ENCODE data around the gene ROR1. TPM values are rescaled to one million over a fixed set of nuclear protein-coding genes. Genes with fewer than 3 reads are reported as not detected.

The ROR1 gene
- total RNA-seq, 2 experiments from 2014 or later, result not detected

DNA sequence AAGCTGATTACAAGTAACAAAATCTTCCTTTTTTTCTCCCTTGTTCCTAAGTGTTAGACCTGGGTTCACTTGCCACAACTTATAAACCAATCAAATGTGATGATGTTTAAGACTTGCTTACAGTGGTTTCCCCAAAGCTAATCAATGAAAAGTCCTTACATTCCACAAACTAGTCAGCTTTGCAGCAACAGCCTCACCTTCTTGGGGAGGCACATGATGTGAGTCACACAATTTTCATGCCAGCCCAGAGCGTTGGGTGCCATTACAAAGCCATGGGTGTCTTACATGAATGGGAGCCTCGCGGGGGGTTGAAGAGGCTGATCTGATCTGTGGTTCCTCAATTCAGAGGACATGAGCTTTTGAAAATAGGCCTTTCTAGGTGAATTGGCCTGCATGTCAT, 338.0 kb downstream of the ROR1 start:
- no peak for ATAC-seq
- Mint-ChIP-seq H3K4me1 (ENCODE audit: low read depth) (no peaks in the 10 kb centered on the region), H3K4me3 (no peak overlapping the region), H3K27me3 (ENCODE audit: low read depth) (peaks cover under 1% of the 10 kb centered on the region), H3K9me3 (ENCODE audit: insufficient read depth) (no peaks in the 10 kb centered on the region), H3K27ac (no peak overlapping the region), H3K36me3 (ENCODE audit: low read depth) (no peaks in the 10 kb centered on the region)
- DNase-seq, result no peak
- ChIA-PET POLR2A (no interaction called here), CTCF (interaction anchor here (0.8 kb wide), 1 partner anchor 25 kb away, joined by 3 read pairs; no protein-coding TSS in a partner anchor)

DNA sequence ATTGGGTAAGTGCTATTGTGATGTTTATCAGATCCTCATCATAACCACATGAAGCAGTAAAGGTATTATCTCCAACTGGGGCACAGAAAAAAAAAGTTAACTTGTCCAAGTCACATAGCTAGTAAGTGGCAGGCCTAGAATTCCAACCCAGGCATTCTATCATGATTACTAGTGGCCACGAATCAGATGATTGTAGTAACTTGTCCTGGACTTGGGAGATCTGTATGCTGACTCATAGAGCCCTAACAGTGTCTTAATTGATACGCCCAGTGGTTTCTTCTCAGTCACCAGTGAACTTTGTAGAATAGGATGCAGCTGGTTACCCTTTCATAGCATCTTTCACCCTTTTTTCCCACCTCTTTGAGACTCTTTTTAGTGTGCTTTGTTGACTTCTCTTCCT, 338.5 kb downstream of the ROR1 start:
- no peaks in the 10 kb centered on the region for H3K4me1 Mint-ChIP-seq (ENCODE audit: low read depth)

DNA sequence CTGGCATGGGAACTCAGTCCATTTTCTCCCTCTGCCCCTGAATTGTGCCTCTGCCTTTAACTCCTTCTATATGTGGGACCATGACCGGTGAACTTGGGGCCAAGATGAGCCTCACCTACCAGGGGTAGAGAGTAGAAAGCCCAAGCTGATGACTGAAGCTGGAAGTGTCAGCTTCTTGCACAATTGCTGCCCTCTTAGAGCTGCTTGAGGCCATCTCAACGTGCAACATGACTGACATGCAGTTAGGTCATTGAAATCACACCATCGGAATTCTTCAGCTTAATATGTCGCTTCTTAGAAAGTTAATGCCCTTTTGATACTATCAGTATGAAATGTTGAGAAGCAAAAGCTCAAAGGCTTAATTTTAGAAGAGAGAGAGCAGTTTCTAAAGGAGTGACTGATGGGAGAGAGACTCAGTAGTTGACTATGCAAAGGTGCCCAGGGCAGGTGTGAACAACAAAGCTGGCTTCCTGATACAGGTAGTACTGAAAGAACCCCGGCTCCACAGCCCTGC, 340.3 kb downstream of the ROR1 start:
- CTCF ChIA-PET, result no interaction called here

More for the DNA sequence above, 338.5 kb downstream of the ROR1 start:
- CTCF ChIA-PET, result interaction anchor here (0.8 kb wide), 1 partner anchor 25 kb away, joined by 3 read pairs; no protein-coding TSS in a partner anchor
- Mint-ChIP-seq H3K27ac (no peak overlapping the region), H3K9me3 (ENCODE audit: insufficient read depth) (no peaks in the 10 kb centered on the region), H3K27me3 (ENCODE audit: low read depth) (no peaks in the 10 kb centered on the region), H3K4me3 (no peak overlapping the region), H3K36me3 (ENCODE audit: low read depth) (no peaks in the 10 kb centered on the region)
- DNase-seq (no peak), ATAC-seq (no peak)
- POLR2A ChIA-PET, result no interaction called here

DNA sequence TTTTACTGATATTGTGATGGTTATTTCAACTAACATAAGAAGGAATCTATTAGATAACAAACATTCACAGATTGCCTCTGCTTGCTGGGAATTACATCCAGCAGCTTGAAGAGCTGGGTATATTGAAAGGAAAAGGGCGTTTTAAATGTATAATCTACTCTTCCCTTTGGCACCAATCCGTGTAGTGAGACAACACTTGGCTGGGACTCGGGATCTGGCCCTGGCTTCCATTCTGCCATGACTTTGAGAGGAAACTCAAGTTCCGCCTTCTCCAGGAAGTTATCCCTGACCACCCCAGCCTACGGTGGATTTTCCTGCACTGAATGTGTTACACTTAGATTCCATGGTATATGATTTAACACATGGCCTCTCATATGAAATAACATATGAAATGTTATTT, 342.7 kb downstream of the ROR1 start:
- ChIA-PET POLR2A (no interaction called here), CTCF (no interaction called here)
- ATAC-seq, result no peak
- DNase-seq, result no peak
- Mint-ChIP-seq H3K36me3 (ENCODE audit: low read depth) (no peaks in the 10 kb centered on the region), H3K9me3 (ENCODE audit: insufficient read depth) (no peaks in the 10 kb centered on the region), H3K4me3 (no peak overlapping the region), H3K27me3 (ENCODE audit: low read depth) (peaks cover under 1% of the 10 kb centered on the region), H3K4me1 (ENCODE audit: low read depth) (no peaks in the 10 kb centered on the region), H3K27ac (no peak overlapping the region)

More for the DNA sequence above, 340.3 kb downstream of the ROR1 start:
- H3K4me3 Mint-ChIP-seq, result no peak overlapping the region
- no peaks in the 10 kb centered on the region for H3K9me3 Mint-ChIP-seq (ENCODE audit: insufficient read depth)
- no peaks in the 10 kb centered on the region for H3K27me3 Mint-ChIP-seq (ENCODE audit: low read depth)
- ATAC-seq (no peak), DNase-seq (no peak)
- no peak overlapping the region for H3K27ac Mint-ChIP-seq
- H3K36me3 Mint-ChIP-seq (ENCODE audit: low read depth), result no peaks in the 10 kb centered on the region
- no peaks in the 10 kb centered on the region for H3K4me1 Mint-ChIP-seq (ENCODE audit: low read depth)
- POLR2A ChIA-PET, result no interaction called here

DNA sequence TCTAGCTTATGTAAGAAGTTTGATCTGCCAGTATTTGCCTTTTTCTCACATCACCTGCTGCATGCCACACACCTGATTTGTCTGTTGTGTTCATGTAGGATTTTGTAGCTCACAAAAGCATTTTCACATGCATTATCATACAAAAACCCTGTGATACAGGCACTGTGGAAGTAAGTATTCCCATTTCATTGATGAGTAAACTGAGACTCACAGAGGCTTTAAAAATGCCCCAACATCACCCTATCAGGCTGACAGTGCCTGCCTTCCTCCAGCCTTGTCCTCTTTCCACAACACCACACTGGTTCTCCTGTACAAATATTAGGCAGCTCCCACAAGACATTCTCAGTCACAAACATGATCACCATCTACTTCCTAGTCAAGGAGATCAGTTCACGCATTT, 343.7 kb downstream of the ROR1 start:
- Mint-ChIP-seq H3K27me3 (ENCODE audit: low read depth) (peaks cover 5% of the 10 kb centered on the region), H3K27ac (no peak overlapping the region), H3K4me1 (ENCODE audit: low read depth) (no peaks in the 10 kb centered on the region), H3K36me3 (ENCODE audit: low read depth) (no peaks in the 10 kb centered on the region), H3K9me3 (ENCODE audit: insufficient read depth) (no peaks in the 10 kb centered on the region), H3K4me3 (no peak overlapping the region)
- DNase-seq (no peak), ATAC-seq (no peak)
- ChIA-PET POLR2A (no interaction called here), CTCF (no interaction called here)

DNA sequence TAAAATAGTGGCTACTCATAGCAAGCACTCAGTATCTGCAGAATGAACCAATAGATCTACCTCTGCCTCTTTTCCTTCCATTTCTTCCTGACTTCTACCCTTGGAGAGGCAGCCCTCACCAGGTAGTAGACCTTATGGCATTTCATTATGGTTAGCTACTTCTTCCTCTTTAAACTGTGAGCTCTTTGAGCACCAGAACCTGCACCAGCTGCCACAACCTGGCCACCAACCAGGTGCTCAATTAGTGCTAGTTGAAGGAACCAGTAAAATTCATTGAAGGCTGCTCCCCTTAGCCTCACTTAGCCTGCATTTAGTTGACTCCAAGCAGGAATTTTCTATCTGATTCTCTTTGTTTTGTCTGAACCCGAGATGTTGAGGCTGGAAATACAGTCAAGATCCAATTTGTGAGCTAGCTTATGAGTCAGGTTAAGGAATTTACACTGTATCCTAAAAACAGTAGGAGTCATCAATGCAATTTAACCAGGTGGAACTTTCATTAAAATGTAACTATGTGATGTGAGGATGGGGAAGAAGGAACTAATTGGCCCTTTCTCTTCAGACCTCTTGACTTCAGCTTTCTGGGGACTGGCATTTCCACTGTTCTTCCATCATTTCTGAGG, 348.1 kb downstream of the ROR1 start:
- no peak for ATAC-seq
- H3K27ac Mint-ChIP-seq, result no peak overlapping the region
- no peaks in the 10 kb centered on the region for H3K4me1 Mint-ChIP-seq (ENCODE audit: low read depth)
- peaks cover 12% of the 10 kb centered on the region for H3K27me3 Mint-ChIP-seq (ENCODE audit: low read depth)
- H3K36me3 Mint-ChIP-seq (ENCODE audit: low read depth), result no peaks in the 10 kb centered on the region
- H3K9me3 Mint-ChIP-seq (ENCODE audit: insufficient read depth), result no peaks in the 10 kb centered on the region
- ChIA-PET CTCF (interaction anchor here (0.6 kb wide), 1 partner anchor 22 kb away, joined by 3 read pairs; no protein-coding TSS in a partner anchor), POLR2A (no interaction called here)
- no peak overlapping the region for H3K4me3 Mint-ChIP-seq
- DNase-seq, result no peak

DNA sequence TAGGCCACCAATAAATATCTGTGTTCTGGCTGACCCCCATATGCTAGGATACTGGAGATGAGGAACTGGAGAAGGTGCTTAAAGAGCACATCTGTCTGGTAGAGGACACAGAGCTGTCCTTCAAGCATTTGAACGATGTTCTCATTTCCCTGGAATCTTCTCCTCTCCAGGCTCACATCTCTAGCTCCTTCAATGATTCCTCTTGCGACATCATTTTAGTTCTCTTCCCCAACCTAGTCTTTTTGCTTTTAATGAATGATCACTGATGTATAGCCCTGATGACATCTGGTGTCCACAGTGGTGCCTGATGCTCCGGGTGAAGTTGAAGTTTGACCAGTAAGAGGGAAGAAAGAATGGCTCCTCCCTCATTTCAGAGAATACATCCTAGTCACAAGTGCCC, 348.8 kb downstream of the ROR1 start:
- POLR2A ChIA-PET, result no interaction called here

DNA sequence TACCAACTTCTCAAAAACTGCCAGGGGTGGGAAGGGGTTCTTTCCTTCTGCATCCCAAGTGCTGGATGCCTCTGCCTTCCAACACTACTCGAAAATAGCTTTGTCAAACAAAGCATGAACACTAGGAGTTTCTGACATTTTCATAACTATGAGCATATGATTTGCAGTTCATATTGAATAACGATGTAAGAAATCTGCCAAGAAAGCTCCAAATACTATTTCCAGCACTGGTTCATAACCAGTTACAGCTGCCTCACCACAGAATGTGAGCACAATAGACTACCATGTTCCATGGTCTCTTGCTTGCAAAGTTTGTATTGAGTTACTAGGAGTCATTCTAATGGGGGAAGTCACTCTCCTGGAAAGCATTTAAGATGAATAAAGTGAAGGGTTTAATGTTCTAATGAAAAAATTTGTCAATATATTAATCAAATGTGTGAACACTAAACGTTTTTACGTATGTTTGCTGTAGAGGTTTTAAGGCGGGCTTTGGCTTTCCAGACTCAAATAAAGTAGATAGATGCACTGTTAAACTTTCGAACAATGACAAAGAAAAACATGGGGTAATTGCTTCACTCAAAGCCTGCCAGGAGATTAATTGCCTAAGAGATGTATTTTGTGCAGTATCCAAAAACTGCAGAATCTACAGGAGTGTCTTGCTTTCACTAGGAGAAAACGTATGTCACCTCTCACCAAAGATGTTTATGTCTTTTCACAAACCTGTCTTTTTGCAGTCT, 351.1 kb downstream of the ROR1 start:
- no peaks in the 10 kb centered on the region for H3K4me1 Mint-ChIP-seq (ENCODE audit: low read depth)
- no peaks in the 10 kb centered on the region for H3K9me3 Mint-ChIP-seq (ENCODE audit: insufficient read depth)
- H3K27me3 Mint-ChIP-seq (ENCODE audit: low read depth), result peaks cover 18% of the 10 kb centered on the region
- H3K27ac Mint-ChIP-seq, result no peak overlapping the region
- ATAC-seq (no peak), DNase-seq (no peak)
- H3K4me3 Mint-ChIP-seq, result no peak overlapping the region
- H3K36me3 Mint-ChIP-seq (ENCODE audit: low read depth), result no peaks in the 10 kb centered on the region
- CTCF ChIA-PET, result no interaction called here
- POLR2A ChIA-PET, result no interaction called here

More for the DNA sequence above, 348.8 kb downstream of the ROR1 start:
- DNase-seq, result no peak
- ATAC-seq, result no peak
- H3K4me1 Mint-ChIP-seq (ENCODE audit: low read depth), result no peaks in the 10 kb centered on the region
- CTCF ChIA-PET, result interaction anchor here (0.6 kb wide), 1 partner anchor 21 kb away, joined by 3 read pairs; no protein-coding TSS in a partner anchor
- no peaks in the 10 kb centered on the region for H3K36me3 Mint-ChIP-seq (ENCODE audit: low read depth)
- H3K4me3 Mint-ChIP-seq, result no peak overlapping the region
- no peak overlapping the region for H3K27ac Mint-ChIP-seq
- no peaks in the 10 kb centered on the region for H3K9me3 Mint-ChIP-seq (ENCODE audit: insufficient read depth)
- H3K27me3 Mint-ChIP-seq (ENCODE audit: low read depth), result peaks cover 14% of the 10 kb centered on the region

DNA sequence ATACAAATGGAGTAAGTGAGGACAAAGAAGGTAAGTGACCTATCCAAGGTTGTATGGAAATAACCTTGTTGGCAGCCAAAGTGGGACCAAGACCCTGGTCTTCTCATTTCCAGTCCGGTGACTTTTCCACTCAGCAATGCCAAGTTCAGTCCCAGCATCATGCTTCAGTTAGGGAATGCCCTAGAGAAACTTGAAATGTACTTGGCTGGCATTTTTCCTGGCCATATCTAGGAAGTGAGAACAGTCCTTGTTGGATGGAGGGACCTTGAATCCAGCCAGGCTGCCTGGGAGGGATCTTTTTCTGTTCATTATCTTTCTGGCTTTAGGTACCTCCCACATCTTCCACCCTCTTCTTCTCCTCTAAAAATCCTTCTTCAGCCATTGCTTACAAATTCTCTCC, 352.8 kb downstream of the ROR1 start:
- Mint-ChIP-seq H3K4me1 (ENCODE audit: low read depth) (no peaks in the 10 kb centered on the region), H3K4me3 (no peak overlapping the region), H3K9me3 (ENCODE audit: insufficient read depth) (no peaks in the 10 kb centered on the region), H3K36me3 (ENCODE audit: low read depth) (no peaks in the 10 kb centered on the region), H3K27me3 (ENCODE audit: low read depth) (peaks cover 17% of the 10 kb centered on the region), H3K27ac (no peak overlapping the region)
- ChIA-PET POLR2A (no interaction called here), CTCF (interaction anchor here (0.9 kb wide), 1 partner anchor 11 kb away, joined by 4 read pairs; no protein-coding TSS in a partner anchor)
- no peak for DNase-seq
- ATAC-seq, result no peak

DNA sequence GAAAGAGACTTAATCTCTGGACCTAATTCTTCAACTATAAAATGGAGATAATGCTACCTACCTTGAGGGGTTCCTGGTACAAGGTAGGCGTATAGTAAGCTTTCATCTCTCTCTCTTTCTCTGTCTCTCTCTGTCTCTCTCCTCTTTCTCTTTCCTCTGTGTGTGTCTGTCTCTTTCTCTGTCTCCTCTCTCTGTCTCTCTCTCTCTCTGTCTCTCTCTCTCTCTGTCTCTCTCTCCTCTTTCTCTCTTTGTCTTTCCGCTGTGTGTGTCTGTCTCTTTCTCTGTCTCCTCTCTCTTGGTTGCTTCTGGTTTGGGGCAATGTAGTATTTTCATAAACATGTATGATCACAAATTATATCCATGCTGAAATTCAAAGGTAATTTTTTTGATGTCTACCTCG, 353.5 kb downstream of the ROR1 start:
- peaks cover 13% of the 10 kb centered on the region for H3K27me3 Mint-ChIP-seq (ENCODE audit: low read depth)
- POLR2A ChIA-PET, result no interaction called here
- no peaks in the 10 kb centered on the region for H3K36me3 Mint-ChIP-seq (ENCODE audit: low read depth)

DNA sequence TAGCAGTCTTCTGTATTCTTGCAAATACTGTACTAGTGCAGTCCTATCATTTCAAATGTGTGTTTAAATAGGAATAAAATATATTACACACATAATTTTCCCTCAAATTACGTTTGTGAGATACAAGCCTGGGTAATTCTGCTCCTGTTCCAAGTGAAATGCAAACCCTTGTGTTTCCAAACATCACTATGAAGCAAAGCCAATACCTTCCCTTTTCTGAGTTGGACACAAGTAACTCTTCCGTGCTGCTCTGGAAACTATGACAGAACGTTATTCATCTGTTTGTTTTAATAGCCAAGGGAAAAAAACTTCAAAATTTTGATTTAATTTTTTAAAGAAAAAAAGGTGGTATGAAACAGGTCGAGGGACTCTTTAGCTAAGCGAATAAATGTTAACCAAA, 355.9 kb downstream of the ROR1 start:
- Mint-ChIP-seq H3K4me1 (ENCODE audit: low read depth) (no peaks in the 10 kb centered on the region), H3K4me3 (no peak overlapping the region), H3K27me3 (ENCODE audit: low read depth) (peaks cover 17% of the 10 kb centered on the region), H3K27ac (no peak overlapping the region), H3K9me3 (ENCODE audit: insufficient read depth) (no peaks in the 10 kb centered on the region), H3K36me3 (ENCODE audit: low read depth) (no peaks in the 10 kb centered on the region)
- DNase-seq (no peak), ATAC-seq (no peak)
- ChIA-PET CTCF (no interaction called here), POLR2A (no interaction called here)

More for the DNA sequence above, 353.5 kb downstream of the ROR1 start:
- H3K4me3 Mint-ChIP-seq, result no peak overlapping the region
- DNase-seq, result no peak
- no peak for ATAC-seq
- H3K9me3 Mint-ChIP-seq (ENCODE audit: insufficient read depth), result no peaks in the 10 kb centered on the region
- H3K27ac Mint-ChIP-seq, result no peak overlapping the region
- CTCF ChIA-PET, result interaction anchor here (1.4 kb wide), 1 partner anchor 10 kb away, joined by 7 read pairs; no protein-coding TSS in a partner anchor
- H3K4me1 Mint-ChIP-seq (ENCODE audit: low read depth), result no peaks in the 10 kb centered on the region

DNA sequence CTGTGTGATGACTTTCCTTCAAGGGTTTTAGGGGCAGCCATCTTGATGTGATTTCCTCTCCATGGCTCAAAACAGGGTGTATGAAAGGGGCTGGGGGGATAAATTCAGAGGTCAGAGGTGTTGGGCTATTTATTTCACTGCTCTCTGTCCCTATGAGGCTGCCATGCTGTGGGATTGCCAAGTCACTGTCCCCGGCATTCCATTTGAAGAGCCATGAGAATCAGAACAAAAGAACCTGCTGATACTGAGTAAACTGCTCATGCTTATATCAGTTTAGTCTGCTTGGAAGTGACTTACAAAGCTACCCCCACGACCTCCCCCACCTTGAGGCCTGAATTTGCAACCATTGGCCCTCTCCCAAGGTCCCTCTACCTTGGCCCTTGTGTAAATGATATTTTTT, 357.3 kb downstream of the ROR1 start:
- H3K27me3 Mint-ChIP-seq (ENCODE audit: low read depth), result peaks cover 12% of the 10 kb centered on the region
- POLR2A ChIA-PET, result no interaction called here
- ATAC-seq (no peak), DNase-seq (no peak)
- no peaks in the 10 kb centered on the region for H3K9me3 Mint-ChIP-seq (ENCODE audit: insufficient read depth)
- no peaks in the 10 kb centered on the region for H3K4me1 Mint-ChIP-seq (ENCODE audit: low read depth)
- no peak overlapping the region for H3K4me3 Mint-ChIP-seq
- CTCF ChIA-PET, result no interaction called here
- H3K27ac Mint-ChIP-seq, result no peak overlapping the region
- H3K36me3 Mint-ChIP-seq (ENCODE audit: low read depth), result no peaks in the 10 kb centered on the region

All from activated CD8-positive, alpha-beta T cell treated with anti-CD3 and anti-CD28 coated beads, Interleukin-2, amount 10 ng/mL, durations not matched to agents 7 days and 5 days (primary cell).